Progenitor cell of endocrine pancreas (in vitro differentiated cells): ENCODE measurements around the gene TESMIN. TPM values are rescaled to one million over a fixed set of nuclear protein-coding genes. Genes with fewer than 3 reads are reported as not detected.

Experiments used
- DNase-seq: peaks from one replicate; pipeline ENCODE4 v3.0.0; 2021; ENCODE audit warnings: low spot score; ENCODE audit not compliant: unreplicated experiment
- H3K27ac Mint-ChIP-seq: 2 replicates; pipeline ENCODE4 v1.8.0; 2021; ENCODE audit warnings: mild to moderate bottlenecking, moderate library complexity, mixed read lengths
- H3K27me3 Mint-ChIP-seq: 2 replicates; pipeline ENCODE4 v1.8.0; 2021; ENCODE audit warnings: mixed read lengths
- H3K36me3 Mint-ChIP-seq: 2 replicates; pipeline ENCODE4 v1.8.0; 2022; ENCODE audit warnings: mixed read lengths; ENCODE audit not compliant: insufficient read depth
- H3K4me1 Mint-ChIP-seq: 2 replicates; pipeline ENCODE4 v1.8.0; 2021; ENCODE audit warnings: low read depth, mixed read lengths
- H3K4me3 Mint-ChIP-seq: 2 replicates; pipeline ENCODE4 v1.8.0; 2021; ENCODE audit warnings: low read depth, mild to moderate bottlenecking, moderate library complexity, mixed read lengths
- H3K9me3 Mint-ChIP-seq: 2 replicates; pipeline ENCODE4 v1.8.0; 2021; ENCODE audit warnings: low read depth, mixed read lengths
- CTCF ChIP-seq: fragments of 200-600 bp; sonication (generic); IDR thresholded peaks from one replicate; pipeline ENCODE4 v1.5.0; 2021; ENCODE audit warnings: antibody characterized with exemption, mild to moderate bottlenecking; ENCODE audit not compliant: unreplicated experiment
- total RNA-seq: library from RNA; stranded (reverse); gene quantifications from 2 replicates; pipeline ENCODE4 v1.2.1, GENCODE V29; 2021

Gene TESMIN
- total RNA-seq, 1 donor from 2014 or later = 26.6 TPM

DNA sequence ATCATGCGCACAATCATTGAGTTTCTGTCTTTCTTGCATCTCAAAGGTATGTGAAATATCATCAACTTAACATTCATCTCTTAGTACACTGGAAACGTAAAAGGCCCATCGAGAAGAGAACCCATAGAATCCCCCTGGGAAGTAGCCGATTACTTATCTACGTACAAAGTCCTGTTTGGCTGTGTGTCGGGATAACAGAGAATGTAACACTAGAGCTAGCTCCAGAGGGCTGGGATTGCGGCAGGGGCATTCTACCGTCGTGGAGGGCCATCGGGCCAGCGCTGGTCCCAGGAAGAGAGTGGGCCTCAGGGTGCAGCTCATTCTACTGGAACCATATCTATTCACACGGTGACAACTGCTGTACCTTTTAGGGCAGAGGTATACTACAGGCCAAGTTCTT is 62.4 kb downstream of the TESMIN start:
- Mint-ChIP-seq H3K27me3 (peaks cover 77% of the 10 kb centered on the region), H3K36me3 (no peaks in the 10 kb centered on the region), H3K4me1 (peaks cover 19% of the 10 kb centered on the region), H3K4me3 (no peak overlapping the region), H3K27ac (no peak overlapping the region), H3K9me3 (no peaks in the 10 kb centered on the region)
- DNase-seq = no peak
- no peak for TF ChIP-seq CTCF

DNA sequence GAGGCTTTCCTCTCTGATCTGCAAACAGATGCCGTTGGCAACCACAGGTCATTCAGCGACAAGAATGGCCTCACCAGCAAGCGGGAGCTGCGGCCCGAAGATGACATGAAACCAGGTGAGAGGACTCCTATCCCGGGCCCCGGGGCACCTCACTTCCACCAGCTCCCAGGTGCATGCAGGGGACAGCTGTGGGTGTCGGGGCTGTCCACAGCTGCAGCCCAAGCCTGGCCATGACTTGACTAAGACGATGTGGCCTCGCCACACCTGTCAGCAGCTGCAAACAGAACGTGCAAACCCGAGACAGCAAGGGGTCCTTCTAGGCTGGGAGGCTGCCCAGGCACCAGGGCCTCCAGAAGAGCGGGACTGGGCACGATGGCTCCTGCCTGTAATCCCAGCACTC is 63.3 kb downstream of the TESMIN start:
- Mint-ChIP-seq H3K27me3 (peaks cover 77% of the 10 kb centered on the region), H3K36me3 (no peaks in the 10 kb centered on the region), H3K27ac (no peak overlapping the region), H3K4me1 (peaks cover 19% of the 10 kb centered on the region), H3K4me3 (no peak overlapping the region), H3K9me3 (no peaks in the 10 kb centered on the region)
- no peak for DNase-seq
- TF ChIP-seq CTCF = no peak

DNA sequence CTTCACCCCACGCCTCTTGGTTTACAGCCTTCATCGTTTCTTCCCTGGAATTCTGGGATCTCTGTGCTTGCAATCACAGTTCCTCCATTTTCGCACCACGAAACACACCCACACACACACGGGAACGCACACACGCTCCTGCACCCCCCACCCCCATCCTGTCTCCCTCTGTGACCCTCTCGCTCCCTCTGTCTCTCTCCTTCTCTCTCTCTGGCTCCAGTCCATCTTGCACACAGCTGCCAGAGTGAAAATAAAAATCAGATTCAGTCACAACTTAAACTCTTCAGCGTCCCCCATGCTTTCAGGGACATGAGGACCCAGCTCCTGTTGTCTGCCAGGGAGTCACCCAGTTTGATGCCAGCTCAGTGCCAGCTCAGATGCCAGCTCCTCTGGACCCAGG is 64.0 kb downstream of the TESMIN start:
- H3K27ac Mint-ChIP-seq = peak overlapping the region; percentile 5
- peaks cover 83% of the 10 kb centered on the region for H3K27me3 Mint-ChIP-seq
- H3K9me3 Mint-ChIP-seq = no peaks in the 10 kb centered on the region
- H3K4me1 Mint-ChIP-seq = peaks cover 19% of the 10 kb centered on the region
- no peak for TF ChIP-seq CTCF
- DNase-seq = no peak
- no peaks in the 10 kb centered on the region for H3K36me3 Mint-ChIP-seq
- H3K4me3 Mint-ChIP-seq = no peak overlapping the region

DNA sequence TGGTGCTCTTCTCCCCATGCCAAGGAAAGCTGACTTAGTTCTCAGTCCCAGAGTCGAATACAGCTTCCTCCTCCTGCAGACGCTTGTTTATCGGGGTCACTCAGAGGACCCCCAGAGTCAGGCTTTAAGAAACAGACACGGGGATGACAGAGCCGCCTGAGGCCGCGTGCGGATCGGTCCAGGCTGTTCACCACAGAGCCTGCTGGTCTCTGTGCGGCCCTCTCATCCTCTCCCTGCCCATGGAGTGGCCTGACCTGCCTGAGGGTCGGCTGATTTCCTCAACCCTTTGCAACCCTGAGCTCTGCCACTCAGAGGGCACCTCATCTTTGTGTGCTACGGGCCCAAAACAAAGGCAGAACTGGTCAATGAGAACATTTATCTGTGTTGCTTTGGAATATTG is 64.8 kb downstream of the TESMIN start:
- TF ChIP-seq CTCF = no peak
- Mint-ChIP-seq H3K4me1 (peaks cover 19% of the 10 kb centered on the region), H3K36me3 (no peaks in the 10 kb centered on the region), H3K4me3 (no peak overlapping the region), H3K27me3 (peaks cover 90% of the 10 kb centered on the region), H3K9me3 (no peaks in the 10 kb centered on the region), H3K27ac (no peak overlapping the region)
- DNase-seq = no peak

DNA sequence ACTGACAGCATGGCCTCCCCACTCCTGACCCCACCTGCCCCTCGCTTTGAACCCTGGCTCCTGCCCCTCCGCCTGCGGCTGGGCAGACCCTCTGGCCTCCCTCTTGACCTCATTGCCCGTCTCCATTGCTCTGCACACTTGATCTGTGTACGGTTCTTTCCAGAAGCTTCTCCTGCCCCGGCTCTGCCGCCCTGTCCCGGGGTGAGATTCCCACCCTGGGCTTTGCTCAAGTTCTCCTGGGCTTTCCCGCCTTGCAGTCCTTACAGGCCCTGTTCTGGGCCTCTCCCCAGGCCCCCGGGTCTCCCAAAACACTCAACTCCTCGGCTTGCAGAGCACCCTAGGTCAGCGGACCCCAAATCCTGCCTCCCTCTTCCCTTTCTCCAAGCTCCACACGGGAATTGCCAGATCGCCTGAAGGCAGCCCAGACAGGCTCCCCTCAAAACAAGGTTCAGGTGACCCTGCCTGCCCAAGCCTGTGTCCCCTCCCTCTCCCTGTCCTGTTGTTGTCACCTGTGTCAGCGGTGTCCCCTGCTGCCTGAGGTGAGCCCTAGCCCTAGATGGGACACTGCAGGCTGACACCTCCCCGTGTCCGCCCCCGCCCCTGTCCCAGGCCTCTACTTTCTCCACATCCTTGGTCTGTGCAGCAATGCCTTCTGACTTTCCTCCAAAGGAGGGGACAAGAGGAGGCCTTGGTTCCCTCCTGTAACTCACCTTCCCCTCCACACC is 65.5 kb downstream of the TESMIN start:
- H3K4me1 Mint-ChIP-seq = peaks cover 19% of the 10 kb centered on the region
- H3K36me3 Mint-ChIP-seq = no peaks in the 10 kb centered on the region
- H3K27me3 Mint-ChIP-seq = peaks cover 83% of the 10 kb centered on the region
- H3K4me3 Mint-ChIP-seq = no peak overlapping the region
- DNase-seq = no peak
- H3K27ac Mint-ChIP-seq = no peak overlapping the region
- H3K9me3 Mint-ChIP-seq = no peaks in the 10 kb centered on the region
- no peak for TF ChIP-seq CTCF
